Left ventricle myocardium superior (tissue), 1 donor: ENCODE data around the gene PRTG. TPM values are rescaled to one million over a fixed set of nuclear protein-coding genes. Genes with fewer than 3 reads are reported as not detected.
"Not testable (repeated sequence)": the region's sequence is repeated elsewhere in the genome, so short reads cannot be mapped to it uniquely, and the experiment has no call there.

Experiments used
- ATAC-seq: fragments of 200-7000 bp; cut with Tn5 transposase; one replicate; pipeline ENCODE4 v1.9.1; 2020; ENCODE audit warnings: mild to moderate bottlenecking, moderate library complexity
- DNase-seq: peaks from one replicate; pipeline ENCODE4 v3.0.0-alpha.2; 2020
- intact Hi-C: fragments of 100-400 bp; cut with micrococcal nuclease; formaldehyde crosslinking; loops from one replicate; pipeline ENCODE4 v1.11.0; 2022
- total RNA-seq: library from RNA; stranded (reverse); fragmentation: NEBNext Ultra II Directional; extraction: Animal tissue kit (Norgen Biotek cat#: 25700); gene quantifications from one replicate; pipeline ENCODE4 v1.2.1, GENCODE V29; 2021
- donor health status: DM: no; HTN: yes; CAD: no; lungs with severe emphysema.

Gene PRTG
- total RNA-seq, 1 donor from 2014 or later, result 0.77 TPM

DNA sequence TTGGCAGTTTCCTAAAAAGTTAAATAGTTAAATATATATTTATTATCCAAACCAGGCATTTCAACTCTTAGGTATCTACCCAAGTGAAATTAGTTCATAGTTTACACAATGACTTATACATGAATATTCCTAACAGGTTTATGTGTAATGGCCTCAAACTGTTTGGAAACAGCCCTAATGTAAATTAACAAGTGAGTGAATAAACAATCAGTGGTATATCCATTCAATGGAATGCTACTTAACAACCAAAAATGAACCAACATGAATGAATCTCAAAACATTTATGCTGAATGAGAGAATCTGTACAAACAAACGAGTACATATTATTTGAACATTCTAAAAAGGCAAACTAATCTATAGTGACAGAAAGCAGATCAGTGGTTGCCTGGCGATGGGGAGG, 33.5 kb downstream of the PRTG start:
- ATAC-seq, result no peak
- intact Hi-C loops, result no loop called here
- no peak for DNase-seq

DNA sequence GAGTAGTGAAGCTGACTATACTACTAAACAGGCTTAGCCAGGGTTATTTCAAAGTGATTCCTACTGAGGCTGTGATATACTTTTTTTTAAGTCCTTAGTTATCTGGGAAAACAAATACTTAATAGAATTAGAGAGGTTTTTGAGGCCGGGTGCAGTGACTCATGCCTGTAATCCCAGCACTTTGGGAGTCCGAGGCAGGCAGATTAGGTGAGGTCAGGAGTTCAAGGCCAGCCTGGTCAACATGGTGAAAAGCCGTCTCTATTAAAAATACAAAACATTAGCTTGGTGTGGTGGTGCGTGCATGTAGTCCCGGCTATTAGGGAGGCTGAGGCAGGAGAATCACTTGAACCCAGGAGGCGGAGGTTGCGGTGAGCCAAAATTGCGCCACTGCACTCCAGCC, 34.2 kb downstream of the PRTG start:
- ATAC-seq (no peak), DNase-seq (no peak)
- intact Hi-C loops, result no loop called here

DNA sequence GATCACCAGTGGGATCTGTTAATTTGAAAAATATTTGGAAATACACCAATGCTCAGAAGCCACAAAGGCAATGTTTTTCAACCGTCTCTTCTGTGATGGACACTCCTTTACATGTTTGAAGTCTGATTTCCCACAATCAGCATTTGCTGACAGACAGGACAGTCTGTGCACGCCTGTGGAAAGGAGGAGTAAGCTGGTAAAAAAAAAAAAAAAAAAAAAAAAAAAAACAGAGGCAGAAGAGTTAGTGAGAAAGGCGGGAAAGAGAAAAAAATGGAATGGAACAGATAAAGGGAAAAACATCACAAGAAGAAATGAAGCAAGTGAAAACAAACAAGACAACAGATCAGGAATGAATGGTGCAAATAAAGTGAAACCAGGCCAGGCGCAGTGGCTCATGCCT, 35.0 kb downstream of the PRTG start:
- ATAC-seq (no peak), DNase-seq (no peak)
- intact Hi-C loops, result no loop called here

DNA sequence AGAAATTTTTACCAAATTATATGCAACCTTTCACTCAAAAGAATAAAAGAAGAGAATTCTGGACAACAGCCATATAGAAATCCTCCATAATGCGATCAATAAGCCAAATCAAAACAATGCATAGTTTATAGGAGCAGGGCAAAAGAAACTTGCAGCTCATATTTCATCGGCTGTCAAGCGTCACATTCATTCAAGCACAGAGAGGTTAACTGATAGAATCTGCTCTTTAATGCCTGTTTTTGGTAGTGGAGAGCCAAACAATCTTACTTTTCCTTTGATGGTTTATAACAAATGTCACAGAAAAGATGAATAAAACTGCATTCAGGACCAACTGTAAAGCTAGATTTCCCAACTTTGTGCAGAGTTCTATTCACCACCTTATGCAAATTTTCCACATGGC, 35.4 kb downstream of the PRTG start:
- DNase-seq (no peak), ATAC-seq (no peak)
- intact Hi-C loops, result no loop called here

GRCh38 chr15:55703873-55704301, 39.1 kb downstream of the PRTG start:
- intact Hi-C loops, result no loop called here
- DNase-seq, result no peak
- ATAC-seq, result no peak

DNA sequence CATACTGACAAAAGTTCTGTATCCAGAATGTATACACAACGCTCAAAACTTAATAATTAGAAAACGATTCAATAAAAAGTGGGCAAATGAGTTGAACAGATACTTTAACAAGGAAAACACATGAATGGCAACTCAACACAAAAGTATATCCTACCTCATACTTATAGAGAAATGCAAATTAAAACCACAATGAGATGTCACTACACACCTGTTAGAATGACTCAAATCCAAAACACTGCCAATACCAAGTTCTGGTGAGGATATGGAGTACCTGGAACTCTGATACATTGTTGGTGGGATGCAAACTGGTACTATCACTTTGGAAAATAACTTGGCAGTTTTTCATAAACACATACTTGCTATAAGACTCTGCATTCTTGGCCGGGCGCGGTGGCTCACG, 42.1 kb downstream of the PRTG start:
- intact Hi-C loops, result no loop called here
- no peak for ATAC-seq
- no peak for DNase-seq

DNA sequence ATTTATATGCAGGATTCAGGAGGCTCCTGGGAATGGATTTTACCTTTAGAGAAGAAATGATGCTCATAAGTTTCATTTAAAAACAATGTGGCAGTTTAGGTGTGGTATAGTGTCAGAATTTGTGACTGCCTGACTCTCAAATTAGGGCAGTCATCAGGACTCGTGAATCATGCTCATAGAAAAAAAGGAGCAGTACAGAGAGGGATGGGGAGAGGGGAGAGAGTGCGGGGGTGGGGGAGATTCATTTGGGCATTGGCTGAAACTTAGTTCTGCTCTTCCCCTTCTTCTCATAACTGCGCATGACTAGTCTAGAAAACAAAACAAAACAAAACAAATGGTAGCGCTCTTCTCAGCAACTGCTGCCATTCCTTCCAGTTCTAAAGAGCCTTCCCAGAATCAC, 44.3 kb downstream of the PRTG start:
- DNase-seq (no peak), ATAC-seq (no peak)
- intact Hi-C loops, result no loop called here

DNA sequence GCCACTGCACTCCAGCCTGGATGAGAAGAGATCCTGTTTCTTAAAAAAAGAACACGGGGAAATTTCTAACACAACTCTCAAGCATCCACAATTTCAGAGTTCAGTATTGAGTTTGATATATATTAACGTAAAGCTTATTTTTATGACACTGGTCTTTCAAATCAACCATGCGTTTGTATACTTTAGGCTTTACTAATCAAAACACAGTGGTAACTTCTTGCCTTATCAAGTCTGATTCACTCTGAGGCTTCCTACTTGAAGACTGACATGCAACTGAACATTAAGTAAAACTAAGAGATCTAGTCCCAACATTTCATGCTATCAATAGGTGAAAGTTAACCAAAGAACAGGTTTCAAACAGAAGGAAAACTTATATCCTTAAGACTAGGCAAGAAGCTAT, 46.7 kb downstream of the PRTG start:
- DNase-seq (no peak), ATAC-seq (no peak)
- intact Hi-C loops, result no loop called here

- intact Hi-C loops, result no loop called here
- no peak for DNase-seq
Observed at GRCh38 chr15:55695432-55695831, 47.5 kb downstream of the PRTG start.

GRCh38 chr15:55694652-55695150, 48.3 kb downstream of the PRTG start:
- intact Hi-C loops, result no loop called here
- ATAC-seq, result no peak
- DNase-seq, result no peak

More at GRCh38 chr15:55695432-55695831, 47.5 kb downstream of the PRTG start:
- no peak for ATAC-seq

- intact Hi-C loops, ATAC-seq, DNase-seq: not testable (repeated sequence)
Observed at GRCh38 chr15:55693116-55693515, 49.8 kb downstream of the PRTG start.

DNA sequence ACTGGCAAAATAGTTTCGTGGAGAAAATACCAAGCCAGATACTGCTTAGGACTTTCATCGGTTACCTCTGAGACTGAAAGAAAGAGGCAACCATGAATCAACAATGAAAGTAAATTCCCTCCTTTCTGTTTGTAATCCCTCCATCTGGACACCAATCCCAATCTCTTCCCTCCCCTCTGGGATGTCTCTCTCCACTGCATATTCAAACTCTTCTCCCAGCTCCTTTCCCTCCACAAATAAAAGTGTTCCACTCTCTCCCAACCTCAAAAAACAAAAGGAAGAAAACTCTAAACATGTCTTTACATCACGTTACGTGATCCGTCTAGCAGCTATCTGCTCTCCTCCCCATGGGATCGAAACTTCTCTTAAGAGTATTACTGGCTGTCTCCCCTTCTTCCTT, 55.2 kb downstream of the PRTG start:
- intact Hi-C loops, result no loop called here
- DNase-seq, result no peak
- ATAC-seq, result no peak

DNA sequence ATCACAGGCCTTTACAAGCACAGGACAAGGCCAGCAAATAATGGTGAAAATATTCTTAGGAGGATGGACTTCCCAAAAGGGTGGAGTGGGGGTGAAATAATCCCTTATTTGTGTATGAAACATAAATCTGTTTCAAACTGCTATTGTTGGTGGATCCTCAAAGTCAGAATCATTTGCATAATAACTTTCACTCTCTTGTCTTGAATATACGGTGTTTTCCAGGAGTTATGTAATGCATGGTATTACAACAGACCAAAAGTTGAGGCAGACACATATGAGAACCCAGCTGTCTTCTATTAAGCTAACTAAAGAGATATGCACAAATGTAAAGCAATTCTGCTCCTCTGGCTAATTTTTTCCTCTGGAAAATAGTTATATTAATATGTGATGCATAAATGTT, 57.7 kb downstream of the PRTG start:
- no peak for ATAC-seq
- intact Hi-C loops, result no loop called here

DNA sequence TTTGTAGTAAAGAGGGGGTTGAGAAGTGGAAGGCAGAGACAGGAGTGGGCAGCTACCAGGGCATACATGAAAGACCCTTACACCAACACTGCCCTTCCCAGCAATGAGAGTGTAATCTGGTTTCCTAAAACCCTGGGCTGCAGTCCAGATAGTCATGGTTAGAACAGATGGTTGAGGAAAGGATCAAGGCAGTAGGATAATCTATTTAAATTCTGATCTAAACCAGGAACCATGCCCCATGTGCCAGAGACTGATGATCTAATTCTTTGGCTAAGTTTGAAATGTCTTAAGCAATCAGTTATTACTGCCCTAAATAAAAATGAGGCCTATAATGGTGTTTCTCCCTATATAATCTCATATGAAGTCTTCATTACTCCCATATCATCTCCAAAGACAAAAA, 59.6 kb downstream of the PRTG start:
- DNase-seq, result no peak
- intact Hi-C loops, result no loop called here
- ATAC-seq, result no peak

More for the DNA sequence above, 57.7 kb downstream of the PRTG start:
- DNase-seq, result no peak

DNA sequence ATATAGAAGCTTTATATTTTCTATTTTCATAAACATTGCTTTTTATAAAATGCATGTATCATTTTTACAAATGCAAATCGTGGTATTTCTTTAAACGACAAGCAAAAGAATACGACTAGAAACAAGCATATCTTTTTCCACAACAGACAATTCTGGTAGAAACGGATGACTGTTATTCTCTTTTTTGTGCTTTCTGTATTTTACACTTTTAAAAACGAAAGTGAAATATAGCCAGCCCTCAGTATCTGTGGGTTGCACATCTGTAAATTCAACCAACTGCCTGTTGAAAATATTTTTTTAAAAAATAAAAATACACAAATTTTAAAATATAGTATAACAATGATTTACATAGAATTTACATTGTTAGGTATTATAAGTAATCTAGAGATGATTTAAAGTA, 61.3 kb downstream of the PRTG start:
- ATAC-seq, result no peak
- intact Hi-C loops, result no loop called here

DNA sequence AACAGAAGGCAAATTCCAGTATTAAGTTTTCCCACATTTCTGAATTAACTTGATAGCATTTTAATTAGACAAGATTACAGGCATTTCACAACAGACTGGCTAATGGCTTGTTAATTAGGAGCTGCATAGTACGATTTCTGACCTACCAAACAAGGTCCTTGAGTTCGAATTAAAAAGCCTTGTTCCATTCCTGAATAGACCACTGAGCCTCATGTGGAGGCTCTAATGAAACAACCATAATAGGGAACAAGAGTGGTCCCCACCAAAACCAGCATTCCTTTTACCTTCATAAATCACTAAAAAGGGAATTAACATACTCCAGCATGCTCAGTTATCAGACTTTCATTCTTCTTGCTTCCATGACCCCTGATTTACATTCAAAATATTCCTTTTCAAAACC, 66.4 kb downstream of the PRTG start:
- intact Hi-C loops, result no loop called here

More for the DNA sequence above, 61.3 kb downstream of the PRTG start:
- no peak for DNase-seq

DNA sequence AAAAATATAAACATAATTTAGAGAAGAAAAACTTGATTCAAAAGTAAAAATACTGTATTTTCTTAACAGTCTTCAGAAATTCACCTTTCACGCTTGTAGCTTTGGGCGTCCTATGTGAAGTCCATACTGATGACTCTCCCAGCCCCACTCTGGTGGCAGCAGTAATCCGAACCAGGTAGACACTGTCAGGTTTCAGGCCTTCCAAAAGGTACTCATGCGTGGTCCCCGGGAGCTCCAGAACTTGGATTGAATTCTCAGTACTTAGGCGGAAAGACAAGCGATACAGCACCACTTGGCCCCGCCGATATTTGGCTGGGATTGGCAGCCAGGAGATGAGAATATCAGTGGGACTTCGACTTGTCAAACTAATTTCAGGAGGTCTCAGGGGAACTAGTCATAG, 69.7 kb downstream of the PRTG start:
- ATAC-seq (no peak), DNase-seq (no peak)
- intact Hi-C loops, result no loop called here

More for the DNA sequence above, 66.4 kb downstream of the PRTG start:
- ATAC-seq, result no peak
- no peak for DNase-seq

DNA sequence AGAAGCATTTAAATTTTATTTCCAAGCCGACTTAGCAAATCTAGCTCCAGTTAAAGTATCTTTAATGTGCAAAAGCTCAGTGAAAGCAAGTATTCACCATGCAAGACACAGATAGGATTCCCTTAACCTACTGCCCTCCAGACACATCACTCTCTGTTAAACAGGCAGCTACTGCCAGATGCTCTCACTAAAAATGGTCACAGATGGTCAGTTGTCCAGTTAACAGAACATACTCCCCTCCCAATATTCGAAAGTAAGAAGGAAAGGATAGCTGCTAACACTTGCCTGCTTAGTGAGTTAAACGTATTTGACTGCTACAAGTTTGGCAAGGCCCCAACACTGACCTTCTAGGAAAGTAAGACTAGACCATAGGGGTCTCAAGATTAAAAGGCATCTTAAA, 73.7 kb downstream of the PRTG start:
- DNase-seq (no peak), ATAC-seq (no peak)
- intact Hi-C loops, result no loop called here

DNA sequence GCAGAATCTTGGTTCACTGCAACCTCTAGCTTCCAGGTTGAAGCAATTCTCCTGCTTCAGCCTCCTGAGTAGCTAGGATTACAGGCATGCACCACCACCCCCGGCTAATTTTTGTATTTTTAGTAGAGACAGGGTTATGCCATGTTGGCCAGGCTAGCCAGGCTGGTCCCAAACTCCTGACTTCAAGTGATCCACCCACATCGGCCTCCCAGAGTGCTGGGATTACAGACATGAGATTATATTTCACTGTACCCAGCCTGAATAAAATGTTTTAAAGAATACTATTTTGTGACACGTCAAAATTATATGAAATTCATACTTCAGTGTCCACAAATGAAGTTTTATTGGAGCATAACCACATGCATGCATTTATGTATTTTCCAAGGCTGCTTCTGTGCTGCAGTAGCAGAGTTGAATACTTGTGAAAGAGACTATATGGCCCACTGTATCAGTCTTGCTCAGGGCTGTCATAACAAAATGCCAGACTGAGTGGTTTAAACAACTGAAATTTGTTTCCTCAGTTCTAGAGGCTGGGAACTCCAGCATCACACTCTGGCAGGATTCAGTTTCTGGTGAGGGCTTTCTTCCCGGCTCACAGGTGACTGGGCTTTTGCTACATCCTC, 77.2 kb downstream of the PRTG start:
- DNase-seq, result no peak
- no peak for ATAC-seq
- intact Hi-C loops, result no loop called here

DNA sequence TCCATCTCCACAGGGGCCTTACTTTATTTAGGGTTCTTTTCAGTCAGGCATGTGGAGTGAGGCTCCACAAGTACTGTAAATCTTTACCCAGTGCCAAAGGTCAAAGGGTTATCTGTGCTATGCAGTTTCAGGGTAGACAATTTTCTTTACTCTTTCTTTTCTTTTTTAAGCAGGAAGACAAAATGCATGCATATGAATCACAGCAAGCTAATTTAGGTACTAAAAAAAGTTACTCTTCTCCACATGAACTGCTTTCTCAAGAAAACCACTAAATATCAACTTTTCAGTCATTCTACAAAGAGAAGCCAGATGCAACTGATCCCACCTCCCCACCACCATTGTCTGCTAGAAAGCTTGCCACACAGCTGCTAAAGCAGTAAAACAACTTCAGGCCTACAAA, 81.5 kb downstream of the PRTG start:
- DNase-seq (no peak), ATAC-seq (no peak)
- intact Hi-C loops, result no loop called here

DNA sequence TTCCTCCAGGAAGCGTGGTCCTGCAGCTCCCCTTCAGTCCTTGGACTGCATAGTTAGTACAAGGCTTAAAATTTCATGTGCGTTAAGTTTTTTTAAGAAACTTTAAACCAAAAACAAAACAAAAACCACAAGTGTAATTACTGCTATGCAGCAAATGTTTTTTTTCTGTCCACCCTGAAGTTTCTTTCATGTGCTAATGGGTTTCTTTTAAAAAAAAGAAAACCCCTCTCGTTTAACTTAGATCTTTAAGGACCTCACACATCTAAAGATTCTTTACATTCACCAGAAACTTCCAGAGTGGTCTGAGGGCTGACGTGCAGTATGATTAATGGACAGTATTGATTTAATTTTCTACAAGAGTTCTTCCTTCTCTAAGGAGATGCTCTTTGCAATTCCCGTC, 82.8 kb downstream of the PRTG start:
- DNase-seq, result no peak
- no peak for ATAC-seq
- intact Hi-C loops, result no loop called here

DNA sequence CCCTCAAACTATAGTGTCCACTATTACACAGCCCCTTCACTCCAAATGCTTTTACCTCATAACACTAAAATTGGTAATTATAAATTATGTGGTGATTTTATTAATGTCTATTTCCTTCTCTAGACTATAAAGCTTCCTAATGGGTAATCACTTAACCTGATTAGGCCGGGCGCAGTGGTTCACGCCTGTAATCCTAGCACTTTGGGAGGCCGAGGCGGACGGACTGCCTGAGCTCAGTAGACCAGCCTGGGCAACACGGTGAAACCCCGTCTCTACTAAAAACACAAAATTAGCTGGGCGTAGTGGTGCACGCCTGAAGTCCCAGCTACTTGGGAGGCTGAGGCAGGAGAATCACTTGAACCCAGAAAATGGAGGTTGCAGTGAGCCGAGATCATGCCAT, 83.5 kb downstream of the PRTG start:
- DNase-seq (no peak), ATAC-seq (no peak)
- intact Hi-C loops, result loop anchor here (10.0 kb wide), 1 partner anchor 185 kb away; no protein-coding TSS in a partner anchor
